ENCODE results near the gene MRPL16.

- no peak for TF ChIP-seq CTCF (IDR thresholded peaks at IDR 0.05; ENCODE audit: low read length)
- no peak for TF ChIP-seq EZH2 (IDR thresholded peaks at IDR 0.05; ENCODE audit: borderline replicate concordance, low read length)
Observed at GRCh38 chr11:59841514-59841913, 30.9 kb upstream of the MRPL16 start.

Measured in OCI-LY1 (cell line).